GM12873 (cell line): ENCODE data around the gene SERPINA4.

ENCODE experiments used
- TF ChIP-seq, protein P1 (sequence below): IDR thresholded peaks from 2 replicates; pipeline ENCODE4 v1.5.1; 2012; ENCODE audit warnings: low read depth, mild to moderate bottlenecking, moderate library complexity, low read length, control low read depth; ENCODE audit not compliant: insufficient read depth; ENCODE audit errors: missing control alignments

SERPINA4 gene

DNA sequence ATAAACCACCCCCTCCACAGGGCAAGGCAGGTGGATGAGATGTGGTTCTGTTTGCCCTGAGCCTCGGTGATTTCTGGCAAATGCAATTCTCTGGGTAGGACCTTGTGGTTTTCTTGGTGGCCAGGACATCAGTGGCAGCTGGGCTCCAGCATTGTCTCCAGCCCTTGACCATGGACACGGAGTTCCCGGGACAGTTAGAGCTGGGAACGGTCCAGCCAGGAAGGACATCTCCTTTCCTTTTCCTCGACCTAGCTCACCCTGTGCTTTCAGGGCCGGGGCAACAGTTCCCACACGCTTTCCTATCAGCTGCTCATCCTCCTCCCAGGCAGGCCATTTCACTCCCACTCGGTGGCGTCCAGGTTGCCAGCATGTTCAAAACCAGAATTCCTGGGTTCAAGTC lies 9.2 kb downstream of the SERPINA4 start:
- TF ChIP-seq, protein P1, sequence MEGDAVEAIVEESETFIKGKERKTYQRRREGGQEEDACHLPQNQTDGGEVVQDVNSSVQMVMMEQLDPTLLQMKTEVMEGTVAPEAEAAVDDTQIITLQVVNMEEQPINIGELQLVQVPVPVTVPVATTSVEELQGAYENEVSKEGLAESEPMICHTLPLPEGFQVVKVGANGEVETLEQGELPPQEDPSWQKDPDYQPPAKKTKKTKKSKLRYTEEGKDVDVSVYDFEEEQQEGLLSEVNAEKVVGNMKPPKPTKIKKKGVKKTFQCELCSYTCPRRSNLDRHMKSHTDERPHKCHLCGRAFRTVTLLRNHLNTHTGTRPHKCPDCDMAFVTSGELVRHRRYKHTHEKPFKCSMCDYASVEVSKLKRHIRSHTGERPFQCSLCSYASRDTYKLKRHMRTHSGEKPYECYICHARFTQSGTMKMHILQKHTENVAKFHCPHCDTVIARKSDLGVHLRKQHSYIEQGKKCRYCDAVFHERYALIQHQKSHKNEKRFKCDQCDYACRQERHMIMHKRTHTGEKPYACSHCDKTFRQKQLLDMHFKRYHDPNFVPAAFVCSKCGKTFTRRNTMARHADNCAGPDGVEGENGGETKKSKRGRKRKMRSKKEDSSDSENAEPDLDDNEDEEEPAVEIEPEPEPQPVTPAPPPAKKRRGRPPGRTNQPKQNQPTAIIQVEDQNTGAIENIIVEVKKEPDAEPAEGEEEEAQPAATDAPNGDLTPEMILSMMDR = no peak

DNA sequence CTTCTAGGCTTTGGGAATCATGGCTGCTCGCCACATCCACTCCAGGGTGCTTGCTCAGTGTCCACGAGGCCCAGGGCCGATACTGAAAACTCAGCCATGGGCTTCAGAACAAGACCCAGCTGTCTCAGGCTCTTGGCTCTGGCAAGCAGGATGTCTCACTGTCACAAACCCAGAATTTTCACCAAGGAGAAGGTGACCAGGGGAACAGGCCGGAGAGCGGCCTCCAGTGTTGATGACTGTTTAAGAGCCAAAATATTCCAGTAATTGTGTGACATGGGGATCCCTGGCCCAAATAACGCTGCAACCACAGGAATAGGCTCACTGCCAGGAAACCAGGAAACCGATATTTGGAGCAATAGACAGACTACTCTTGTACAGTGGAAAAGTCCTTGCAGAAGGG lies 10.2 kb downstream of the SERPINA4 start:
- TF ChIP-seq, protein P1 = no peak

DNA sequence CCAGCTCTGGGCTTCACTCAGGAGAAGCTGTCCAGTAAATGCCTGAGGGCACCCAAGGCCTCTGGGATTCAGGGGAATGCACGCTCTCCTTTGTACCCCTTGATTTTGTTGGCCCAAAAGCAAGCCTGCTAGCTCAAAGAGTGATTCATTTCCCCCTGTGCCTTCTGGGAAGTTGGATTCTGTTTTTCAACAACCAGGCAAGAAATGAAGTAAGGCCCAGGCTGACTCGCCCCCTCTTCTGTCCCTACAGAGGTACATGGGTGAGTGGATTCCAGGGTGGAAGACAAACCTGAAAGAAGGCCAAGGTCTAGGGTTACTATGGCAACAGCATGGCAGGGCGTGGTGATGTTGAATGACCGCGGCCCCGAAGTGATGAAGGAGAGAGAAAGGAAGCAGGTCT lies 10.7 kb downstream of the SERPINA4 start:
- TF ChIP-seq, protein P1 = no peak

DNA sequence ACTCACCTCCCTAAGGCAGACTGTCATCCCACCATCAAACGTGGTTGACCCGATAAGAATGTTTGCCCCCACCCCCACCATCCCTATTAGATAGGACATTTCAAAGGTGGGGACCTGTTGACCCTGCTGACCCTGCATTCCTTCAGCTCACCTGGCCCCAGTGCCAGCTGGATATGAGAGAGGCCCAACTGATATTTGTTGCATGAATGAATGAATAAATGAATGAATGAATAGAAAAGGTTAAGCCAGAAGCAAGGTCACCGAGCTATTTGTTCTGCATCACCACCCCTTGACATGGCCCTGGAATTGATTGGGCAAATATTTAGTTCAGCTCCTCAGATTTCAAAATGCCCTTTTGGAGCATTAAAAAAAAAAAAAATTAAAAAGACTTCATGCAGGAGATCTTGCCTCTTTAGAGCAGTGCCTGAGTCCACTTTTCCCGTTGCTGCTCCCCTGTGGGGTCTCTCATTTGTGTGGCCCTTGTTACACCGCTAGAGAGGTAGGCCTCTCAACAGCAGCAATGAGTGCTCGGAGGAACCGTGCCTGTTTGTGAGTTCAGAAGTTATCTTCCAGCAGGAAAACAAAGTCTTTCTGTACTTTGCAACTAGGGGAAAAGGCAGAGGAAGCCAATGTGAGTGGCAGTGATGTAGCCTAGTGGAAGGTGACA lies 11.5 kb downstream of the SERPINA4 start:
- TF ChIP-seq, protein P1 = no peak

DNA sequence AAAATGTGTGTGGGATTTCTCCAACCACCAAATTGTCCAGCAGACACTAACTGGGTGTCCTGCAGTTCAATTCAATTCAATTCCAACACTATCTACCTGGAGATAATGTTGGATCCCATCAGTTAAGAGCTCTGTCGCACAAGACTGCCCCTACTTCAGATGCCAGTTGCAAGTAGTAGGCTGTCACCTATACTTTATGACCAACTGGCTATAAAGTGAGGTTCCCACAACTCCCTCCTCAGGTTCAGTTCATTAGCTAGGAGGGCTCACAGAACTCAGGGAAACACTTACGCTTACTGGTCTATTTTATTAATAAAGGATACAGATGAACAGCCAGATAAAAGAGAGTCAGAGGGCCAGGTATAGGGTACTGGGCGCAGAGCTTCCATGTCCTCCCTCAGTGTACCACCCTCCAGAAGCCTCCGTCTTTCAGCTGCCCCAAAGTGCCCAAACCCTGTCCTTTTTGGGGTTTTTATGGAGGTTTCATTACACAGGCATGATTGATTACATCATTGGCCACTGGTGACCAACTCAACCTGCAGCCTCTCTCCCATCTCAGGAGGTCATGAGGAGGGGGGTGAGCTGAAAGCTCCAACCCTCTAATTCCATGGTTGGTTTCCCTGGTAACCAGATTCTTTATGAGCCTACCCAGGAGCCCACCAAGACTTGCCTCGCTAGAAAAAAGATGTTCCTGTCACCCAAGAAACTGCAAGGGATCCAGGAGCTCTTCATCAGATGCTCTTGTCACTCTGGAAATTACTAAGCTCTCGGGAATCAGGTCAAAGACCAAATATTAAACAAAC lies 12.4 kb downstream of the SERPINA4 start:
- TF ChIP-seq, protein P1 = no peak

DNA sequence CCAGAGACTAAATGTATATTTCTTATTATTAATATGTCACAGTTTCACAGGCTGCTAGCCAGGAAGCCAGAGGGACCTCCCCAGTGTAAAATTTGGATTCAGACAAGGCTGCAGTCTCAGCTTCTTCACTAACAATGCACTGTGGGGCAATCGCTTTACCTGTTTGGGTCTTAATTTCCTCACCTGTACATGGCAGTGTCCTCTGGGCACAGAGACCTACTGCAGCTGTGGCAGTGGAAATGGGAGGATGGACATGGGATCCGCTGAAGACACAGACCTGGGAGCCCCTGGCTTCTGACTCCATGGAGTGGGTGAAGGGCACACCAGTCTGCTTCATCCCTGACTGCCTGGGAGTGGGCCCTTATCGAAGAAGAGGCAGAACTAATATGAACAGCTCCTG lies 13.1 kb downstream of the SERPINA4 start:
- TF ChIP-seq, protein P1 = no peak

DNA sequence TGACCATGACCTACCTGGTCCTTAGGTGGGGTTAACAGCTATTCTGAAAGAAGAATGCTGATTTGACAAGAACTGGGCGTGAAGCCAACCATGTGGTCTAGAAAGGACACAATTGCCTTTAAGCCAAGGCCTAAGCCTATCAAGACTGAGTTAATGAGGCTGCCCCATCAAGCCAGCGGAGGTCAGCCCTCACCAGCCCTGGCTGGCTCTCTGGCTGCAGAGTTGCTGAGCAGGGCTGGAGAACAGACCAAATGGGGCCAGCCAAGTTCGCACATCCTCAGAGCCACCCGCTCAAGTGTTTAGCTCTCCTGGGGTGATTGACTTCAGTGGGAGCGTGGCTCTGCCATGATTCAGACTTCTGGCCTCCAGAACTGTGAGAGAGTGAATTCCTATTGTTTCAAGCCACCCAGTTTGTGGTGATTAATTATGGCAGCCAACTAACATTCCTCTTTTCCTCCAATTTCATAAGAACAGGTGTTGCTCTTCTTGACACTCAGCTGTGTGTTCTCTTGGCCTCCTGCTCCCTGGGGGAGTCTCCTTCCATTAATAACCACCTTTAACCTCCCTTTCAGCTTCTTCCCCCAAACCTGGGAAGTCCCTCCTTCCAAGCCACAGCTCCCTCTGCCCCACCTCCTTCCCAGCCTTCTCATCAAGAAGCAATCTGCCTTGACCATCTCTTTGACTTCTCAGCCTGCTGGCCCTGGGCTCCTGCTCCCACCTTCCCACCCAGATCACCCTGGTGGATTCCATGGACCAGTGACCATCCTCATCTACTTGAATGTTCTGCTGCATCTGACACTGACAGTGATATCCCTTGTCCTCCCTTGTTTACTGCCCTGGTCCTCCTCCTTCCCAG lies 14.7 kb downstream of the SERPINA4 start:
- TF ChIP-seq, protein P1 = no peak
